ENCODE data around the gene CDKAL1.

- TF ChIP-seq, protein P1, sequence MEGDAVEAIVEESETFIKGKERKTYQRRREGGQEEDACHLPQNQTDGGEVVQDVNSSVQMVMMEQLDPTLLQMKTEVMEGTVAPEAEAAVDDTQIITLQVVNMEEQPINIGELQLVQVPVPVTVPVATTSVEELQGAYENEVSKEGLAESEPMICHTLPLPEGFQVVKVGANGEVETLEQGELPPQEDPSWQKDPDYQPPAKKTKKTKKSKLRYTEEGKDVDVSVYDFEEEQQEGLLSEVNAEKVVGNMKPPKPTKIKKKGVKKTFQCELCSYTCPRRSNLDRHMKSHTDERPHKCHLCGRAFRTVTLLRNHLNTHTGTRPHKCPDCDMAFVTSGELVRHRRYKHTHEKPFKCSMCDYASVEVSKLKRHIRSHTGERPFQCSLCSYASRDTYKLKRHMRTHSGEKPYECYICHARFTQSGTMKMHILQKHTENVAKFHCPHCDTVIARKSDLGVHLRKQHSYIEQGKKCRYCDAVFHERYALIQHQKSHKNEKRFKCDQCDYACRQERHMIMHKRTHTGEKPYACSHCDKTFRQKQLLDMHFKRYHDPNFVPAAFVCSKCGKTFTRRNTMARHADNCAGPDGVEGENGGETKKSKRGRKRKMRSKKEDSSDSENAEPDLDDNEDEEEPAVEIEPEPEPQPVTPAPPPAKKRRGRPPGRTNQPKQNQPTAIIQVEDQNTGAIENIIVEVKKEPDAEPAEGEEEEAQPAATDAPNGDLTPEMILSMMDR (IDR thresholded peaks at IDR 0.05), result no peak
- TF ChIP-seq CHD4 (IDR thresholded peaks at IDR 0.05; ENCODE audit: borderline replicate concordance) (no peak), CHD2 (IDR thresholded peaks at IDR 0.05; ENCODE audit: low read length, partially characterized antibody) (no peak), POLR2A (IDR thresholded peaks at IDR 0.05; ENCODE audit: low read length) (no peak), CEBPB (IDR thresholded peaks at IDR 0.05) (no peak), KDM1A (IDR thresholded peaks at IDR 0.05; ENCODE audit: low read depth) (no peak), ZNF302 (CRISPR knock-in tag; IDR thresholded peaks at IDR 0.05) (no peak), SMC3 (IDR thresholded peaks at IDR 0.05) (no peak), RAD21 (conservative IDR thresholded peaks at IDR 0.05 in 1 of 2, IDR thresholded peaks at IDR 0.05 in 1 of 2) (no peak), NFE2L2 (conservative IDR thresholded peaks at IDR 0.05; ENCODE audit: low read length) (no peak), EP300 (IDR thresholded peaks at IDR 0.05) (no peak), ZFP36 (IDR thresholded peaks at IDR 0.05; ENCODE audit: borderline replicate concordance, partially characterized antibody) (no peak)
- TF ChIP-seq, protein P2, sequence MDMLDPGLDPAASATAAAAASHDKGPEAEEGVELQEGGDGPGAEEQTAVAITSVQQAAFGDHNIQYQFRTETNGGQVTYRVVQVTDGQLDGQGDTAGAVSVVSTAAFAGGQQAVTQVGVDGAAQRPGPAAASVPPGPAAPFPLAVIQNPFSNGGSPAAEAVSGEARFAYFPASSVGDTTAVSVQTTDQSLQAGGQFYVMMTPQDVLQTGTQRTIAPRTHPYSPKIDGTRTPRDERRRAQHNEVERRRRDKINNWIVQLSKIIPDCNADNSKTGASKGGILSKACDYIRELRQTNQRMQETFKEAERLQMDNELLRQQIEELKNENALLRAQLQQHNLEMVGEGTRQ (IDR thresholded peaks at IDR 0.05), result no peak
- TF ChIP-seq, protein P3, sequence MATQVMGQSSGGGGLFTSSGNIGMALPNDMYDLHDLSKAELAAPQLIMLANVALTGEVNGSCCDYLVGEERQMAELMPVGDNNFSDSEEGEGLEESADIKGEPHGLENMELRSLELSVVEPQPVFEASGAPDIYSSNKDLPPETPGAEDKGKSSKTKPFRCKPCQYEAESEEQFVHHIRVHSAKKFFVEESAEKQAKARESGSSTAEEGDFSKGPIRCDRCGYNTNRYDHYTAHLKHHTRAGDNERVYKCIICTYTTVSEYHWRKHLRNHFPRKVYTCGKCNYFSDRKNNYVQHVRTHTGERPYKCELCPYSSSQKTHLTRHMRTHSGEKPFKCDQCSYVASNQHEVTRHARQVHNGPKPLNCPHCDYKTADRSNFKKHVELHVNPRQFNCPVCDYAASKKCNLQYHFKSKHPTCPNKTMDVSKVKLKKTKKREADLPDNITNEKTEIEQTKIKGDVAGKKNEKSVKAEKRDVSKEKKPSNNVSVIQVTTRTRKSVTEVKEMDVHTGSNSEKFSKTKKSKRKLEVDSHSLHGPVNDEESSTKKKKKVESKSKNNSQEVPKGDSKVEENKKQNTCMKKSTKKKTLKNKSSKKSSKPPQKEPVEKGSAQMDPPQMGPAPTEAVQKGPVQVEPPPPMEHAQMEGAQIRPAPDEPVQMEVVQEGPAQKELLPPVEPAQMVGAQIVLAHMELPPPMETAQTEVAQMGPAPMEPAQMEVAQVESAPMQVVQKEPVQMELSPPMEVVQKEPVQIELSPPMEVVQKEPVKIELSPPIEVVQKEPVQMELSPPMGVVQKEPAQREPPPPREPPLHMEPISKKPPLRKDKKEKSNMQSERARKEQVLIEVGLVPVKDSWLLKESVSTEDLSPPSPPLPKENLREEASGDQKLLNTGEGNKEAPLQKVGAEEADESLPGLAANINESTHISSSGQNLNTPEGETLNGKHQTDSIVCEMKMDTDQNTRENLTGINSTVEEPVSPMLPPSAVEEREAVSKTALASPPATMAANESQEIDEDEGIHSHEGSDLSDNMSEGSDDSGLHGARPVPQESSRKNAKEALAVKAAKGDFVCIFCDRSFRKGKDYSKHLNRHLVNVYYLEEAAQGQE (IDR thresholded peaks at IDR 0.05), result no peak
Measured at GRCh38 chr6:21101694-21102093, 567.4 kb downstream of the CDKAL1 start.
